HFF-Myc (cell line): ENCODE results near the gene CYP46A1.

Source experiments
- DNase-seq: peaks from one replicate; pipeline ENCODE4 v3.0.0-alpha.2; 2011; ENCODE audit warnings: low read depth; ENCODE audit errors: extremely low read depth
- H3K4me3 ChIP-seq: replicated peaks from 2 replicates; pipeline ENCODE4 v1.5.1; 2011; ENCODE audit warnings: low read depth, mild to moderate bottlenecking, control low read depth, low read length
- TF ChIP-seq, protein P1 (sequence below): IDR thresholded peaks from 2 replicates; pipeline ENCODE4 v1.5.1; 2012; ENCODE audit warnings: mild to moderate bottlenecking, low read depth, low read length, control low read depth; ENCODE audit errors: missing control alignments

The CYP46A1 gene

DNA sequence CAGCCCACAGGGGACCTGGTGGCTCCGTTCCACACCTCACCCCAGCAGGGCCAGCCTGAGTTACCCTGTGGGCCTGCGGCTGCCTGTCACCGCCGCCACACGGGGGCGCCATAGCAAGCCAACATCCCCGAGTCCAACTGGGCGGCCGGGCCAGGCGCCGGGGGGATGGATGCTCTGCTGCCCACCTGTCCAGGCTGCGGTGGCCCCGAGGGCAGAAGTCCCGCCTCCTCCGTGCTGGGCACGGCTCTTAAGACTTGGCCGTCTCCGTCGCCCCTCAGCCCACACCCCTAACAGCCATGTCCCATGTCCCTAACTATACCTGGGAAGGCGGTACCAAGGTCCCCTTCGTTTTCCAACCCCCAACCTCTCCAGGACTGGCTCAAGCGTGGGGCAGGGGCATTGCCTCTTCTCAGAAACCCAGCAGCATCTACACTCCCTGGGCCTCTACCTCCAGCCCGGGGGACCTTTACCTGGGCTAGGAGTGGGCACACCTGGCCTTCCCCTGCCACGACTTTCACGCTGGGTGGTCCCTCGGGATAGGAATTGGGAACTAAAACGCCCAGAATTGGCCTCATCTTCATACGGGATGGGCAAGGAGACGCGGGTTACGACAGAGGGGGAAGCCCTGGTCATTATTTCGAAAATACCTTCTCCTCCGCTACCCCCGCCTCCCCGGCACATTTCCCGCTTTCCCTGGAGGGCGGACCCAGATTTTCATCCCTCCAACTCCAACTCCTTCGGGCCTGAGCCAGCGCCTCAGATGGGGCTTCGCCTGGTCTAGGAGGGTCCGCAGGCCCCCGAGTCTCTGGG is 1.1 kb upstream of the CYP46A1 start:
- peak; percentile 20 for DNase-seq
- TF ChIP-seq, protein P1, sequence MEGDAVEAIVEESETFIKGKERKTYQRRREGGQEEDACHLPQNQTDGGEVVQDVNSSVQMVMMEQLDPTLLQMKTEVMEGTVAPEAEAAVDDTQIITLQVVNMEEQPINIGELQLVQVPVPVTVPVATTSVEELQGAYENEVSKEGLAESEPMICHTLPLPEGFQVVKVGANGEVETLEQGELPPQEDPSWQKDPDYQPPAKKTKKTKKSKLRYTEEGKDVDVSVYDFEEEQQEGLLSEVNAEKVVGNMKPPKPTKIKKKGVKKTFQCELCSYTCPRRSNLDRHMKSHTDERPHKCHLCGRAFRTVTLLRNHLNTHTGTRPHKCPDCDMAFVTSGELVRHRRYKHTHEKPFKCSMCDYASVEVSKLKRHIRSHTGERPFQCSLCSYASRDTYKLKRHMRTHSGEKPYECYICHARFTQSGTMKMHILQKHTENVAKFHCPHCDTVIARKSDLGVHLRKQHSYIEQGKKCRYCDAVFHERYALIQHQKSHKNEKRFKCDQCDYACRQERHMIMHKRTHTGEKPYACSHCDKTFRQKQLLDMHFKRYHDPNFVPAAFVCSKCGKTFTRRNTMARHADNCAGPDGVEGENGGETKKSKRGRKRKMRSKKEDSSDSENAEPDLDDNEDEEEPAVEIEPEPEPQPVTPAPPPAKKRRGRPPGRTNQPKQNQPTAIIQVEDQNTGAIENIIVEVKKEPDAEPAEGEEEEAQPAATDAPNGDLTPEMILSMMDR: peak; percentile 93
- peak overlapping the region; percentile 94 for H3K4me3 ChIP-seq

DNA sequence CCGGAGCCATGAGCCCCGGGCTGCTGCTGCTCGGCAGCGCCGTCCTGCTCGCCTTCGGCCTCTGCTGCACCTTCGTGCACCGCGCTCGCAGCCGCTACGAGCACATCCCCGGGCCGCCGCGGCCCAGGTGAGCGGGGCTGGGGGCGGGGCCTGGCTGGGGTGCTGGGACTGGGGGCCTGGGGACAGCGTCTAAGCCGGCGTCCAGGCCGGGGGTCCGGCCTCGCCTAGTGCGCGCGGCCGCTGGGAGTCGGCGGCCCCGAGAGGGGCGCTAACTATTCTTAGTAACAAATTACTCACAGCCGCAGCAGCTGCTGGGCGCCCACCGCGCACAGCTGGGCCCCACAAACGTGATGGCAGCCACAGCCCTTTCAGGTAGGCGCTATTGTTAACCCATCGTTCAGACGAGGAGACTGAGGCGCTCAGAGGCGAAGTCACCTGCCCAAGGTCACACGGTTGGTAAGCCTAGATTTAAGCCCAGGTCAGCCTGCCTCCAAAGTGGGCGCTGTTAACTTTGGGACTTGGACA is 374 bp downstream of the CYP46A1 start:
- TF ChIP-seq, protein P1: no peak
- H3K4me3 ChIP-seq: peak overlapping the region; percentile 40
- no peak for DNase-seq

GRCh38 chr14:99685151-99685591 is 1.1 kb downstream of the CYP46A1 start:
- H3K4me3 ChIP-seq: no peak overlapping the region
- no peak for DNase-seq
- TF ChIP-seq, protein P1: no peak

DNA sequence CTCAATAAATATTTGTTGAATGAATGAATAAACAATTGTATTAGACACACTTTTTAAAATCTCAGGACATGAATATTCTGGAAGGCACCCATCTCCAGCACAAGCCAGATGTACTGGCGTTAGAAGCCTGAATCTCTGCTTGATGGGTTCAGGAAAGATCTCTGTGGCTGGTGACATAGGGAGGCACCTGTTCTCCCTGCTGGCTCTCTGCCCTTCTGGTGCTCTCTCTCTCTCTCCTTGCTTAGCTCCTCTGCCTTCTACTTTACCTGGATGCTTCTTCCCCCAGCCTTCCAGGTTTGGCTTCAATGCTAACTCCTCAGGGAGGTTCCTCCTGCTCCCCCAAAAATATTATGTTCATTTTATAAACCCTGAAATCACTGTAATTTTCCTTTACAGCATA is 1.5 kb downstream of the CYP46A1 start:
- TF ChIP-seq, protein P1: no peak

GRCh38 chr14:99686557-99687283 is 2.6 kb downstream of the CYP46A1 start:
- H3K4me3 ChIP-seq: no peak overlapping the region
- TF ChIP-seq, protein P1: no peak
- DNase-seq: no peak

More for the DNA sequence above, 1.5 kb downstream of the CYP46A1 start:
- no peak for DNase-seq
- no peak overlapping the region for H3K4me3 ChIP-seq

DNA sequence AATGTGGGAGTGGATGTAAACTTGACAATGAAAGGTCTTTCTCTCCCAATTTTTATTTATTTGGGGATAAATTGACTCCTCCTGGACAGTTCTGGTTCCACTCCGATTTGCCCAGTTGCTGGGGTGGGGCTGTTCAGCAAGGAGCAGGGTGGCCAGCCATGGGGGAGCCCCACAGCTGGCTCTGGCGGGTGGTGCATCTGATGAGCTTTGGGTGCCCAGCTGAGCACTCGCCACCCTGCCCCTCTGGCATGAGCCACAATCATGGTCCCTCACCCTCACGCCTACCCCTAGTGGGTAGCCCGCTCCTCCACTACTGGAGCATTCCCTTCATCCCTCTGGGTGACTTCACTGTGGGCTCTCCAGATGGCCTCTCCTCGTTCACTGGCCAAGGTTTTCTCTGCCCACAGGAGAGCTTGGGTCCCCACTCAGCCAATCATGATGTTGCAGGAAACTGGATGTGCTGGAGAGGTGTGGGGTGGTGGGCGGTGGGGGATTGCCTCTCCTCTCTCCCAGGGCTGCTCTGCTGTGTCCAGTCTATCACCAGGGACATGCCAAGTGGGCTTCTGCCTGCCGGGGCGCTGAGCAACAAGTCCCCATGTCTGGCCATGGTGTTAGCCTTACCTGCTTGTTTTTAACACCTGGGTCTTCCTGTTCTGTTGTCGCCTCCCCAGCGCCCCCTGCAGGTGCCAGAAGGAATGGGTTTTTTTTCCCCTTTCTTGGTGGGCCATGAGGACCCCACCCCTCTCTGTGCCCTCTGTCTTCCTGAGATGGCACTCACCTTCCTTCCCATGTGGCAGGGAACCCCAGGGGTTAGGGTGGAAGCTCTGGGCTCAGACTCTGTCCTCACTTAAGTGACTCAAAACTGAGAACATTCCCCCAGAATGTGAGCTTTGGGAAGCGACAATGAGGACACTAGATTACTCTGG is 3.4 kb downstream of the CYP46A1 start:
- H3K4me3 ChIP-seq: no peak overlapping the region
- TF ChIP-seq, protein P1: peak; percentile 63
- DNase-seq: no peak
